Bone marrow (tissue), 2 donors: Measurements from ENCODE around the gene UBR7.
"Not testable (repeated sequence)": the region's sequence is repeated elsewhere in the genome, so short reads cannot be mapped to it uniquely, and the experiment has no call there.

Source experiments
- DNase-seq, 2 donors: peaks; one replicate each; lab custom pipeline; 2025; lab: John Stamatoyannopoulos, UW

Gene UBR7, protein sequence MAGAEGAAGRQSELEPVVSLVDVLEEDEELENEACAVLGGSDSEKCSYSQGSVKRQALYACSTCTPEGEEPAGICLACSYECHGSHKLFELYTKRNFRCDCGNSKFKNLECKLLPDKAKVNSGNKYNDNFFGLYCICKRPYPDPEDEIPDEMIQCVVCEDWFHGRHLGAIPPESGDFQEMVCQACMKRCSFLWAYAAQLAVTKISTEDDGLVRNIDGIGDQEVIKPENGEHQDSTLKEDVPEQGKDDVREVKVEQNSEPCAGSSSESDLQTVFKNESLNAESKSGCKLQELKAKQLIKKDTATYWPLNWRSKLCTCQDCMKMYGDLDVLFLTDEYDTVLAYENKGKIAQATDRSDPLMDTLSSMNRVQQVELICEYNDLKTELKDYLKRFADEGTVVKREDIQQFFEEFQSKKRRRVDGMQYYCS

GRCh38 chr14:93206793-93207467, at the start of gene UBR7, which contains the start of gene GON7:
Gene UBR7 (plus strand): TSS chr14:93207256. CDS start chr14:93207292, 36 bp downstream.
Gene GON7 (minus strand): TSS chr14:93207065. CDS start chr14:93207037, 28 bp downstream.
- peak; percentile 69 to 87 for DNase-seq

GRCh38 chr14:93158349-93158748, 48.7 kb upstream of the UBR7 start:
- not testable (repeated sequence) for DNase-seq

- not testable (repeated sequence) for DNase-seq
Measured at GRCh38 chr14:93159625-93160352, 47.3 kb upstream of the UBR7 start.

DNA sequence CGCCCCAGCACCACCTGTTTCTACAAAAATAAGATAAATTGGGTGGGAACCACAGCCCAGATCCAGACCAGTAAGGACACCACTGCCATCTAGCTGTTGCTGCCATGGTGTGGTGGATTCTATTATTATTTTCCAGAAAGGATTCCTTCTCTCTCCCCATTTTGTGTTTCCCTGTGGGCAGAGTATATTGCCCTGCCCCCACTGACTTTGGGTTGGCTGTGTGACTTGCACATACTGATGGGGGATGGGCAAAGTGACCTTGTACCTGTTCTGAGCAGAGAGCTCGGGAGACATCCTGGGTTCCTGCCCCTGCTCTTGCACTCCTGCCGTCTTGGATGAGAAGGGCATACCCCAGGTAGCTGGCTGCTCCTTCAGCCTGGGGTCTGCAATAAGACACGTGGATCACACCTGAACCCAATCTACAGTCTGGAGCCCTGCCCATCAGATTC, 46.7 kb upstream of the UBR7 start:
- DNase-seq, result no peak

- no peak for DNase-seq
Measured at GRCh38 chr14:93161411-93161940, 45.6 kb upstream of the UBR7 start.

DNA sequence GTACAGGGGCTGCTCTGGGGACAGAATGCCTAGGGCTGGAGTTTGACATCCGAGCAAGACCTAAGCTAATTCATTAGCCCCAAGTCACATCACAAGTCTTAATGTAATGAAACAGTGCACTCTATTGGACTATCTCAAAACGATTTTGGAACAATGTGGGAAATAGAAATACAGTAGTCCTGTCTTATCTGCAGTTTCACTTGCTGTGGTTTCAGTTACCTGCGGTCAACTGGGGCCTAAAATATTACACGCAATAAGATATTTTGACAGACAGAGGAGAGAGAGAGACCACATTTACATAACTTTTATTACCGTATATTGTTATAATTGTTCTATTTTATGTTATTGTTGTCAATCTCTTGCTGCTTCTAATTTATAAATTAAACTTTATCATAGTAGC, 43.5 kb upstream of the UBR7 start:
- DNase-seq, result no peak

DNA sequence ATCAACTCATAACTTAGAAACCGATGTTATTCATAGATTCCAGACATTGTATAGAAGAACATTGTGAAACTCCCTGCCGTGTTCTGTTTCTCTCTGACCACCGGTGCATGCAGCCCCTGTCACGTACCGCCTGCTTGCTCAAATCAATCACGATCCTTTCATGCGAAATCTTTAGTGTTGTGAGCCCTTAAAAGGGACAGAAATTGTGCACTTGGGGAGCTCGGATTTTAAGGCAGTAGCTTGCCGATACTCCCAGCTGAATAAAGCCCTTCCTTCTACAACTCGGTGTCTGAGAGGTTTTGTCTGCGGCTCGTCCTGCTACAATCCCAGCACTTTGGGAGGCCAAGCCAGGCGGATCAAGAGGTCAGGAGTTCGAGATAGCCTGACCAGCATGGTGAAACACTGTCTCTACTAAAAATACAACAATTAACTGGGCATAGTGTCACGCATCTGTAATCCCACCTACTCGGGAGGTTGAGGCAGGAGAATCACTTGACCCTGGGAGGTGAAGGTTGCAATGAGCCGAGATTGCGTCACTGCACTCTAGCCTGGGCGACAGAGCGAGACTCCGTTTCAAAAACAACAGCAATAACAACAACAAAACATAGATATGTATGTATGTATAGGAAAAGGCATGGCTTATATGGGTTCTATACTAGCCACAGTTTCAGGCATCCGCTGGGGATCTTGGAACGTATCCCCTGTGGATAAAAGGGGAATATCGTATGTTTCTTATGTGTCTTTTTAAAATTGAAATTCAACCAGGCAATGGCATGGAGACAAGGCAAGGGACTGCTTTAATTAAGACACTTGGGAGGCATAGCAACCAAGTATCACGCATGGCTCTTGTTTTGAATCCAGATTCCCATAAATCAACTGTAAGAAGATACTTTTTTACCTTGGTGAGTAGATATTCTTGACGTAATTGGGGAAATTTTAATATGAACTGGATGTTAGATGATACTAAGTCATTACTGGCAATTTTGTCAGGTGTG, 41.5 kb upstream of the UBR7 start:
- not testable (repeated sequence) for DNase-seq

DNA sequence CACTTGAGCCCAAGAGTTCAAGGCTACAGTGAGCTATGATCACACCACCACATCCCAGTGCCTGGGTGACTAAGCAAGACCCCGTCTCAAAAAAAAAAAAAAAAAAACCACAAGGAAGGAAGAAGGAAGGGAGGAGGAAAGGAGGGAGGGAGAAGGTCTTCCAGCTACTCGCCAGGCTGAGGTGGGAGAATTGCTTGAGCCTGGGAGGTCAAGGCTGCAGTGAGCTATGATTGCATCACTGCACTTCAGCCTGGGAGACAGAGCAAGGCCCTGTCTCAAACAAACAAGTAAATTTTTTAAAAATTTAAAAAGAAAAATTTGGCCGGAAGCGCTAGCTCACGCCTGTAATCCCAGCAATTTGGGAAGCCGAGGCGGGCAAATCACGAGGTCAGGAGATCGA, 38.4 kb upstream of the UBR7 start:
- not testable (repeated sequence) for DNase-seq

- not testable (repeated sequence) for DNase-seq
Measured at GRCh38 chr14:93169619-93170018, 37.4 kb upstream of the UBR7 start.

- not testable (repeated sequence) for DNase-seq
Measured at GRCh38 chr14:93170141-93170540, 36.9 kb upstream of the UBR7 start.

DNA sequence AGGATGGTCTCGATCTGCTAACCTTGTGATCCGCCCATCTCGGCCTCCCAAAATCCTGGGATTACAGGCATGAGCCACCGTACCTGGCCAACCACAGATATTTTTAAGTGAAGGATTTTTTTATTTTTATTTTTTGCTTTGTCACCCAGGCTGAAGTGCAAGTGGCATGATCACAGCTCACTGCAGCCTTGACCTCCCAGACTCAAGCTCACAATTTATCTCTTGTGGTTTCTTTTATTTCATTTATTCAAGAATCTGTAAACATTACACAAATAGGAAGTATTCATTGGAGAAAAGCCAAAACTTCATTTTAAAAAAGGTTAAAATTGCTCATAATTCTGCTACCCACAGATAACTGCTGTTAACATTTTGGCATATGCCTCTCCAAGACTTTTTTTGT, 35.7 kb upstream of the UBR7 start:
- no peak for DNase-seq

GRCh38 chr14:93173943-93174395, 33.1 kb upstream of the UBR7 start:
- no peak for DNase-seq

DNA sequence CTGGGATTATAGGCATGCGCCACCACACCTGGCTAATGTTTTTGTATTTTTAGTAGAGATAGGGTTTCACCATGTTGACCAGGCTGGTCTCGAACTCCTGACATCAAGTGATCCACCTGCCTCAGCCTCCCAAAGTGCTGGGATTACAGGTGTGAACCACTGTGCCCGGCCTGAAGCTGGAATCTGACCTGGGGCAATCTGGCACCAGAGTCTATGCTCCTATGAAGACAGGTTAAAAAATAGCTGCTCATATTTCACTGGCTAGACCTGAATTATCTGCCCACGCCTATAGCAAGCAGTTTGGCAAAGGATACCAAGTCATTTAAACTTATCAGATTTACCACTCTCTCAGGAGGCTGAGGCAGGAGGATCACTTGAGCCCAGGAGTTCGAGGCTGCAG, 32.3 kb upstream of the UBR7 start:
- not testable (repeated sequence) for DNase-seq

DNA sequence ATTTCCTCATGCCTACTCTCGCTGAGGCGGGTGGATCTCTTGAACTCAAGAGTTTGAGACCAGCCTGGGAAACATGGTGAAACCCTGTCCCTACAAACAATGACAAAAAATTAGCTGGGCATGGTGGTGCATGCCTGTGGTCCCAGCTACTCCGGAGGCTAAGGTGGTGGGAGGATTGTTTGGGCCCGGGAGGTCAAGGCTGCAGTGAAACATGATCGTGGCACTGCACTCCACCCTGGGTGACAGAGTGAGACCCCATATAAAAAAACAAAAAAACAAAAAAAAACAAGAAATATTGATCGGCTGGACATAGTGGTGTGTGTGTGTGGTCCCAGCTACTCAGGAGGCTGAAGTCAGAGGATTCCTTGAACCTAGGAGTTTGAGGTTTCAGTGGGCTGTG, 31.6 kb upstream of the UBR7 start:
- DNase-seq, result no peak

DNA sequence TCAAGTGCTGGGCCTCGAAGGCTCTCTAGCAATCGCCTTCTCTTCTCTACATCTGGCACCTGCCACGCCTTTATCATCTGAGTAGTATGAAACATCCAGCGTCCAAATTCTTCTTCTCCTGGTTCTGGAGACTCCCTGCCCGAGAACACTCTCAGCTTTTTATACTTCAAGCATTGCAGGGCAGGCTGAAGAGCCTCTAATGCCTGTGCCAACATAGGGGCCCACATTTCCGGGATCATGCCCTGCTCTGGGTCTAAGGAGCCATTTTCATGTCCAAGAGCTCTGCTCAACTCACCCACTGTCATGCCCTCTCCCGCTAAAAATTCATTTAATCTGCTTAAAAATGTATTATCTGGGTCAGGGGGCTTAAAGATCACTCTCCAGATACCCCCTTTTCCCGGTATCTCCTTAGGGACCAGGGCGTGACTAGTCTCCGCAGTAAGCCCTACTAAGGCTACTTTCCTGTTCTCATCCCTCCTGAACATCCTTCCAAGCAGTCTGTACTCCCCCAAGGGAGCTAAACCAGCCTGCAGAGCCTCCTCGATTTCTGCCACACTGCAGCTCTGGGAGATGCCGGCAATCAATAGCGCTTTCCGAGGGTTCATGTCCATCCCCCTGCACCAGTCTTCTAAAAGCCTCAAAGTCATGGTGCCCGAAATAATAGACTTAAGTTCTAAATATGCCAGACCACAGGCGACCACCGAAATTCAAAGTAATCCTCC, 23.3 kb upstream of the UBR7 start:
- no peak for DNase-seq

DNA sequence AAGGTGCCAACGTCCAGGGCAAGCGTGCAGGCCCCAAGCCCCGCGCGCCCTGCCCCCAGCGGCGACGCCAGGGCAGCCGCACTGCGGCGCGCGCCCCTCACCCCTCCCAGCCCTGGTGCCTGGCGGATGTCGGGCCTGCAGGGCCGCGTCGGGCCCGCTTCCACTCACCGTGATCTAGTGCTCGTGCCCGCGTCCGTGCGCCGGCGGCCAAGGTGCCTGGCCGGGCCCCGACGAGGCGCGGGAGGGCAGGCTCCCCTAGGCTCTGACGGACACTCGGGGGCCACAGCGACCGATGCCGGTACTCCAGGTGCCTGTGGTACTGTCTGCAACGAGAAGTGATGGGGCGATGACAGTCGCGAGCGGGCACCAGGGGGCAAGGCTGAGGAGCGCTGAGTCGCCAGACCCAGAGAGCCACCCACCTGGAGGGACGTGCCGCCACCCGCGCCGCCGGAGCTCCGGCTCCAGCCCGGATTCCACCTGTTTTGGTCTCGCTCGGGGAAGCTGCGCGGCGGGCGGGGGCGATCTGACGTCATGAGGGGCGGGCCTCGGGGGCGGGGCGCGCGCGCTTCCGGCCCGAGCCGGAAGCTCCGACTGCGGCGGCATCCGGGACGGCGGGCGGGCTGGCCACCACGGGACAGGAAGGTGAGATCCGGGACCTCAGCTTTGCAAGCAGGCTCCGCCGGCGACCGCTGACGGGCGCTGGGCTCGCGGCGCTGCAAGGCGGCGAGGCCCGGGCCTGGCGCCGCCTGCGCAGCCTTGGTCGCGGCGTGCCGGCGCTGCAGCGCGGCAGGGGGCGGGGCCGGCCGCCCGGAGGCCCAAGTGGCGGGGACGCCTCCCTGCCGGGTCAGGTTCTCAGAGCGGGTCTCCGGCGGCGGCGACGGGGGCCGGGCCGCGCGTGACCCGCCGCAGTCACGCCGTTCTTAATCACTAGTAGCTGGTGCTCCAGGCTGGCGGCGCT, 22.4 kb upstream of the UBR7 start, which contains the start of the genes LYSET and MOAP1:
Gene LYSET, plus strand, starts transcription at position 927 of the 958 bp plus-strand sequence. CDS start 89 bp downstream, outside the sequence.
Gene MOAP1, minus strand, starts transcription at position 507 of the 958 bp plus-strand sequence. CDS start 655 bp downstream, outside the sequence.
- DNase-seq, result peak; percentile 66 to 85

DNA sequence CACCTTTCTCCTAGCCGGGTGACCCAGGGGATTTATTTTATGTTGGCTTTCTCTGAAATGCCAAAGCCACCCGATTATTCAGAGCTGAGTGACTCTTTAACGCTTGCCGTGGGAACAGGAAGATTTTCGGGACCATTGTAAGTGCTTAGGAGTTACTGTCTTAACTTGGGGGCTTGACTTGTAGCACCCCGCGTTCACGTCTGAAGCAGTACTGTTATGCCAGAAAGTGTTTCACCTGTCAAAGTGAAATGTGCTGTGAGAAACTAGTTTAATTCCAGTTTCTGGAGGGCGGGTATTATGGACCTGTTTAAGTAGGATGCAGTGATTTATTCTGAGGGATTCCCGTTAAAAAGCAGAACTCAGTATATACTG, 21.7 kb upstream of the UBR7 start:
- DNase-seq, result peak in 1 of 2 donors; percentile 39

GRCh38 chr14:93186466-93186865, 20.6 kb upstream of the UBR7 start:
- no peak for DNase-seq

- no peak for DNase-seq
Measured at GRCh38 chr14:93186956-93187355, 20.1 kb upstream of the UBR7 start.
